ENCODE results near the gene DLL4.
A peak's percentile ranks its signal among the peaks of the same experiment; 100 is the strongest.

DLL4 gene

DNA sequence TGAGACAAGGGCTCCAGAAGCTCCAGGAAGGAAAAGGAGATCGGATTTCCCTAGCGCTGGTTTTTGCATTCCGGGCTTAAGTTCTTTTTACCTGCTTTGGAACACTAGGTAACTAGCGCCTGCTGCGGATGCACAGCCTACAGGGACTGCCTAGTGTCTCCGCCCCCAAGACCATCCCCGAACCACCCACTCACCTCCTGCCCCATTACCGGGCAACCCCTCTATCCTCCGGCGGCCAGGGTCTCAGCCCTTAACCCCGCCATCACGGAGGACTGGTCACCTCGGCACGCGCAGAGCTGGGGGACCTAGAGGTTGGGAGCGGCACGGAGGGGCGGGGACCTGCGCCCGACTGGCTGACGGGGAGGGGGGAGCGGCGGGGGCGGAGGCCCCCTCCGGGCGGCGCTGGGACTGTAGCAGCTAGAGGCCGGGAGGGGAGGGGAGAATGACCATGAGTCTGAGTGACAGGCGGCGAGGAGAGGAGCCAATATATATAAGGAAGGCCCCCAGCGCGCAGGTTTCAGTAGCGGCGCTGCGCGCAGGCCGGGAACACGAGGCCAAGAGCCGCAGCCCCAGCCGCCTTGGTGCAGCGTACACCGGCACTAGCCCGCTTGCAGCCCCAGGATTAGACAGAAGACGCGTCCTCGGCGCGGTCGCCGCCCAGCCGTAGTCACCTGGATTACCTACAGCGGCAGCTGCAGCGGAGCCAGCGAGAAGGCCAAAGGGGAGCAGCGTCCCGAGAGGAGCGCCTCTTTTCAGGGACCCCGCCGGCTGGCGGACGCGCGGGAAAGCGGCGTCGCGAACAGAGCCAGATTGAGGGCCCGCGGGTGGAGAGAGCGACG is at the start of gene DLL4:
TSS of gene DLL4 (plus strand) at position 520 of the 839 bp plus-strand sequence. CDS start 329 bp downstream, outside the sequence.
- H3K4me1 ChIP-seq, result peaks cover 0 to 58% (median 54%) of the 10 kb centered on the region in 4 donors
- H3K27ac ChIP-seq, result no peak within 1 kb of the TSS
- H3K27me3 ChIP-seq, result peaks cover 0 to 73% of the 10 kb centered on the region in 2 donors
- intact Hi-C loops (cut with DNase I; ENCODE audit: low total_unique reads), result no loop called here
- TF ChIP-seq, protein P1, sequence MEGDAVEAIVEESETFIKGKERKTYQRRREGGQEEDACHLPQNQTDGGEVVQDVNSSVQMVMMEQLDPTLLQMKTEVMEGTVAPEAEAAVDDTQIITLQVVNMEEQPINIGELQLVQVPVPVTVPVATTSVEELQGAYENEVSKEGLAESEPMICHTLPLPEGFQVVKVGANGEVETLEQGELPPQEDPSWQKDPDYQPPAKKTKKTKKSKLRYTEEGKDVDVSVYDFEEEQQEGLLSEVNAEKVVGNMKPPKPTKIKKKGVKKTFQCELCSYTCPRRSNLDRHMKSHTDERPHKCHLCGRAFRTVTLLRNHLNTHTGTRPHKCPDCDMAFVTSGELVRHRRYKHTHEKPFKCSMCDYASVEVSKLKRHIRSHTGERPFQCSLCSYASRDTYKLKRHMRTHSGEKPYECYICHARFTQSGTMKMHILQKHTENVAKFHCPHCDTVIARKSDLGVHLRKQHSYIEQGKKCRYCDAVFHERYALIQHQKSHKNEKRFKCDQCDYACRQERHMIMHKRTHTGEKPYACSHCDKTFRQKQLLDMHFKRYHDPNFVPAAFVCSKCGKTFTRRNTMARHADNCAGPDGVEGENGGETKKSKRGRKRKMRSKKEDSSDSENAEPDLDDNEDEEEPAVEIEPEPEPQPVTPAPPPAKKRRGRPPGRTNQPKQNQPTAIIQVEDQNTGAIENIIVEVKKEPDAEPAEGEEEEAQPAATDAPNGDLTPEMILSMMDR (IDR thresholded peaks at IDR 0.05), result no peak
- H3K4me3 ChIP-seq, result peak within 1 kb of the TSS; percentile 50 to 66
- no peaks in the 10 kb centered on the region for H3K9me3 ChIP-seq
- peak in 1 of 2 donors; percentile 55 for DNase-seq
- no peaks in the 10 kb centered on the region for H3K36me3 ChIP-seq

DNA sequence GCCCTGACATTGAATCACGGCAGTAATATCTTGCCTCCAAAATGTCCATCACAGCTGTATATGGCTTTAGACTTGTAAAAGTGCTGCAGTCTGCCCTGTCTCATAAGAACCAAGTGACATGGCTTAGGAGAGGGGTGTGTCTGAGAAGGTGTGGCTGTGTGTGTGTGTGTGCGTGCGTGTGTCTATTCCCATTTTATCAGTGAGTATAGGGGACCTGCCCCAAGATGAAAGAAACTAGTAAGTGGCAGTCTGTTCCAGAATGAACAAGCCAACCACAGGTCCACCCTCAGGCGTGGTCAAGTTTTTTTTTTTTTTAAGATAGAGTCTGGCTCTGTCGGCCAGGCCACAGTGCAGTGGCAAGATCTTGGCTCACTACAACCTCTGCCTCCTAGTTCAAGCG is 49.5 kb upstream of the DLL4 start:
- no peak for DNase-seq
- peaks cover 0 to under 1% (median 0%) of the 10 kb centered on the region in 4 donors for H3K4me1 ChIP-seq
- no peak overlapping the region for H3K4me3 ChIP-seq
- H3K27me3 ChIP-seq, result no peaks in the 10 kb centered on the region
- H3K27ac ChIP-seq, result no peak overlapping the region
- intact Hi-C loops (cut with DNase I; ENCODE audit: low total_unique reads), result no loop called here
- H3K9me3 ChIP-seq, result no peaks in the 10 kb centered on the region
- TF ChIP-seq, protein P1 (IDR thresholded peaks at IDR 0.05), result no peak
- no peaks in the 10 kb centered on the region for H3K36me3 ChIP-seq

DNA sequence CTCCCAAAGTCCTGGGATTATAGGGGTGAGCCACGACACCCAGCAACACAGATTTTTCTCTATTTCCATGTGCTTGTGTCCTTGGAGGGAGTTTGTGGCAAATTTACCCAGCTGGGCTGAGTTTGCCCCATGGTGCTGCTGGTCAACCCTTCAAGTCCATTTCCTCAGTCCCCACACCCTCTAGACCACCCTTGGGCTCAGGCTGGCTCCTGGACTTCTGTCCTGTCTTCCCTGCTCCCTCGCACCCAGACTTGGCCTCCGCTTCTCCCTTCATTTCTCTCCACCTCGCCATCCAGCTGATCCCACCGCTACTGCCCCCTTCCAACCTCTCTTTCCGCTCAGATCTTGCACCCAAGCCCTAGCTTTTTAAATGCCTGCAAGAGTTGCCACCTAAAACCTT is 47.8 kb upstream of the DLL4 start:
- Histone ChIP-seq H3K9me3 (no peaks in the 10 kb centered on the region), H3K27ac (no peak overlapping the region), H3K36me3 (no peaks in the 10 kb centered on the region), H3K4me3 (no peak overlapping the region), H3K27me3 (no peaks in the 10 kb centered on the region), H3K4me1 (no peaks in the 10 kb centered on the region)
- intact Hi-C loops (cut with DNase I; ENCODE audit: low total_unique reads), result no loop called here
- TF ChIP-seq, protein P1 (IDR thresholded peaks at IDR 0.05), result no peak
- no peak for DNase-seq

DNA sequence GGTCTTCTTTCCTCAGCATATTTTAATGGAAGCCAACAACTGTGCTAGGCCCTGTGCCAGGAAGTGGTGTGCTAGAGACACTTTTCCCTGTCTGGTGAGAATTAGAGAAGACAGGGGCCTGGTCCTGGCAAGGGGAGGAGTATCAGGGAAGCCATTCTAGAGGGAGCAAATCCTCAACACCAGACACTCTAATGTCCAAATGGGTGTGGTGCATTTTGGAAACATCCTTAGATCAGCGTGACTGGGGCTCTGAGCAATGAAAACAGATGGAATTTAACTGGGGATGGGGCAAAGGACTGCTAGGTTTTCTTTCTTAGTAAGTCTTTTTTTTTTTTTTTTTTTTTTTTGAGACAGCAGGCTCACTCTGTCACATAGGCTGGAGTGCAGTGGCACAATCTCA is 42.6 kb upstream of the DLL4 start:
- Histone ChIP-seq H3K27ac (no peak overlapping the region), H3K4me3 (no peak overlapping the region), H3K9me3 (no peaks in the 10 kb centered on the region), H3K36me3 (no peaks in the 10 kb centered on the region), H3K27me3 (no peaks in the 10 kb centered on the region), H3K4me1 (no peaks in the 10 kb centered on the region)
- DNase-seq, result no peak
- intact Hi-C loops (cut with DNase I; ENCODE audit: low total_unique reads), result no loop called here
- TF ChIP-seq, protein P1 (IDR thresholded peaks at IDR 0.05), result no peak

DNA sequence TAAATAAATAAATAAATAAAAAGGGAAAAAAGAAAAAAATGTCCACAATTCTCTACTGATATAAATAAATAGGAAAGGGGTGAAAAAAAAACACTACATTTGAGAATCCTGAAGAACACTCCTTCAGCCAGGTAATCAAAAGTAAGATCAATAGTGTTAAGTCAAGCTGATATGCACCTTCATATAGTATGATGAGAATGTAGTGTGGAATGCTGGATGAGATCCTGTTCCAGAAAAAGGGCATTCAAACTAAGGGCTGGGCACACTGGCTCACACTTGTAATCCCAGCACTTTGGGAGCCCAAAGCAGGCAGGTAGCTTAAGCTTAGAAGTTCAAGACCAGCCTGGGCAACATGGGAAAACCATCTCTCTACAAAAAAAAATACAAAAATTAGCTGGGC is 40.0 kb upstream of the DLL4 start:
- TF ChIP-seq, protein P1 (IDR thresholded peaks at IDR 0.05), result no peak
- Histone ChIP-seq H3K9me3 (no peaks in the 10 kb centered on the region), H3K36me3 (no peaks in the 10 kb centered on the region), H3K4me1 (peaks cover 0 to 11% (median 5%) of the 10 kb centered on the region in 4 donors), H3K4me3 (no peak overlapping the region), H3K27me3 (no peaks in the 10 kb centered on the region), H3K27ac (no peak overlapping the region)
- no peak for DNase-seq
- intact Hi-C loops (cut with DNase I; ENCODE audit: low total_unique reads), result no loop called here

Measured in tibial artery (tissue), 4 donors.